Hepatocyte (in vitro differentiated cells): ENCODE results near the gene SCIN. TPM values are rescaled to one million over a fixed set of nuclear protein-coding genes. Genes with fewer than 3 reads are reported as not detected.
A peak's percentile ranks its signal among the peaks of the same experiment; 100 is the strongest.

Experiments
- DNase-seq: peaks from one replicate; pipeline ENCODE4 v3.0.0-alpha.2; 2016; ENCODE audit warnings: low spot score
- H2AFZ ChIP-seq: fragments of 200-600 bp; sonication (generic); 2 replicates; pipeline ENCODE4 v1.6.0; 2016; ENCODE audit warnings: antibody characterized with exemption, mild to moderate bottlenecking
- H3K27ac ChIP-seq: fragments of 200-600 bp; sonication (generic); 2 replicates; pipeline ENCODE4 v1.5.1; 2016; ENCODE audit warnings: mild to moderate bottlenecking
- H3K27me3 ChIP-seq: fragments of 200-600 bp; sonication (generic); 2 replicates; pipeline ENCODE4 v1.6.1; 2016
- H3K36me3 ChIP-seq: fragments of 200-600 bp; sonication (generic); replicated peaks from 2 replicates; pipeline ENCODE4 v1.5.1; 2016; ENCODE audit warnings: low read depth; ENCODE audit not compliant: insufficient read depth
- H3K4me1 ChIP-seq: fragments of 200-600 bp; sonication (generic); 2 replicates; pipeline ENCODE4 v1.5.1; 2016; ENCODE audit warnings: mild to moderate bottlenecking, moderate library complexity; ENCODE audit not compliant: insufficient read depth
- H3K4me2 ChIP-seq: fragments of 200-600 bp; sonication (generic); 2 replicates; pipeline ENCODE4 v1.6.0; 2016
- H3K4me3 ChIP-seq: fragments of 200-600 bp; sonication (generic); 2 replicates; pipeline ENCODE4 v1.5.1; 2016; ENCODE audit warnings: mild to moderate bottlenecking
- H3K79me2 ChIP-seq: fragments of 200-600 bp; sonication (generic); 2 replicates; pipeline ENCODE4 v1.6.0; 2017; ENCODE audit warnings: mild to moderate bottlenecking
- H3K9me2 ChIP-seq: fragments of 200-600 bp; sonication (generic); replicated peaks from 2 replicates; pipeline ENCODE4 v1.6.0; 2017; ENCODE audit warnings: mild to moderate bottlenecking; ENCODE audit not compliant: insufficient read depth
- H3K9me3 ChIP-seq: fragments of 200-600 bp; sonication (generic); 2 replicates; pipeline ENCODE4 v1.5.1; 2016; ENCODE audit warnings: low read depth, mild to moderate bottlenecking
- H4K20me1 ChIP-seq: fragments of 200-600 bp; sonication (generic); 2 replicates; pipeline ENCODE4 v1.6.0; 2016; ENCODE audit warnings: mild to moderate bottlenecking; ENCODE audit not compliant: insufficient read depth, poor library complexity, severe bottlenecking
- CTCF ChIP-seq: fragments of 200-600 bp; sonication (generic); IDR thresholded peaks from 2 replicates; pipeline ENCODE4 v1.5.1; 2016; ENCODE audit warnings: antibody characterized with exemption, mild to moderate bottlenecking; ENCODE audit not compliant: poor library complexity
- EZH2 ChIP-seq: fragments of 200-600 bp; sonication (generic); IDR thresholded peaks from 2 replicates; pipeline ENCODE4 v1.6.1; 2016; ENCODE audit warnings: antibody characterized with exemption, mild to moderate bottlenecking, borderline replicate concordance
- EZH2phosphoT487 ChIP-seq: fragments of 200-600 bp; sonication (generic); IDR thresholded peaks from one replicate; pipeline ENCODE4 v1.6.1; 2018; ENCODE audit warnings: antibody characterized with exemption, mild to moderate bottlenecking, low read depth, moderate library complexity; ENCODE audit not compliant: unreplicated experiment, severe bottlenecking
- WGBS: methylation state at CpG from one replicate; pipeline ENCODE4 v1.1.6; 2016; ENCODE audit warnings: low lambda C conversion rate; ENCODE audit errors: missing lambda C conversion rate; 5-methylcytosine and 5-hydroxymethylcytosine counted together
- polyA plus RNA-seq: library from polyadenylated mRNA; unstranded; fragments of >200 nt; fragmentation: Nextera tagmentation; extraction: Ambion mirVana; gene quantifications from 2 replicates; pipeline ENCODE4 v1.2.1, GENCODE V29; 2016
- total RNA-seq: library from RNA; depleted of rRNA; stranded (reverse); fragments of >200 nt; gene quantifications from 2 replicates; pipeline ENCODE4 v1.2.3, GENCODE V29; 2014

SCIN gene
- total and polyA plus RNA-seq, 2 experiments from 2014 or later: 6.3 to 6.7 TPM

- H3K4me2 ChIP-seq: no peak overlapping the region
- WGBS: 72% methylated on average over 1 of the region's 1 CpG
- H3K79me2 ChIP-seq: peaks cover 54% of the 10 kb centered on the region
- H3K4me3 ChIP-seq: no peak overlapping the region
- no peak for DNase-seq
- H3K27me3 ChIP-seq: no peaks in the 10 kb centered on the region
- no peaks in the 10 kb centered on the region for H3K4me1 ChIP-seq
- H3K36me3 ChIP-seq: no peaks in the 10 kb centered on the region
- H3K9me3 ChIP-seq: no peaks in the 10 kb centered on the region
- TF ChIP-seq CTCF: no peak
- no peak for TF ChIP-seq EZH2phosphoT487
- no peak for TF ChIP-seq EZH2
- no peak overlapping the region for H2AFZ ChIP-seq
- H3K27ac ChIP-seq: no peak overlapping the region
- H3K9me2 ChIP-seq: no peaks in the 10 kb centered on the region
- peaks cover 12% of the 10 kb centered on the region for H4K20me1 ChIP-seq
Observed at GRCh38 chr7:12694817-12695216, 124.3 kb downstream of the SCIN start.

- Histone ChIP-seq H3K4me3 (no peak overlapping the region), H3K9me3 (no peaks in the 10 kb centered on the region), H3K27ac (peak overlapping the region; percentile 16), H4K20me1 (peaks cover 6% of the 10 kb centered on the region), H3K36me3 (no peaks in the 10 kb centered on the region), H3K4me2 (no peak overlapping the region), H3K79me2 (peaks cover 43% of the 10 kb centered on the region), H2AFZ (no peak overlapping the region), H3K9me2 (no peaks in the 10 kb centered on the region), H3K4me1 (no peaks in the 10 kb centered on the region), H3K27me3 (no peaks in the 10 kb centered on the region)
- WGBS: 86% methylated on average over 1 of the region's 1 CpG
- DNase-seq: no peak
- TF ChIP-seq EZH2phosphoT487 (no peak), CTCF (no peak), EZH2 (no peak)
Observed at GRCh38 chr7:12695965-12696364, 125.4 kb downstream of the SCIN start.

- no peak overlapping the region for H3K27ac ChIP-seq
- H3K27me3 ChIP-seq: no peaks in the 10 kb centered on the region
- peaks cover 11% of the 10 kb centered on the region for H3K79me2 ChIP-seq
- 95% methylated on average over 10 of the region's 10 CpGs for WGBS
- no peaks in the 10 kb centered on the region for H3K9me2 ChIP-seq
- no peaks in the 10 kb centered on the region for H3K36me3 ChIP-seq
- H3K4me1 ChIP-seq: no peaks in the 10 kb centered on the region
- peaks cover 2% of the 10 kb centered on the region for H4K20me1 ChIP-seq
- no peak for DNase-seq
- H3K4me2 ChIP-seq: no peak overlapping the region
- TF ChIP-seq EZH2phosphoT487 (no peak), CTCF (no peak), EZH2 (no peak)
- H3K9me3 ChIP-seq: no peaks in the 10 kb centered on the region
- H2AFZ ChIP-seq: no peak overlapping the region
- H3K4me3 ChIP-seq: no peak overlapping the region
Observed at GRCh38 chr7:12699299-12699698, 128.8 kb downstream of the SCIN start.

GRCh38 chr7:12701433-12701832 lies 130.9 kb downstream of the SCIN start:
- Histone ChIP-seq H3K4me1 (no peaks in the 10 kb centered on the region), H2AFZ (no peak overlapping the region), H3K36me3 (no peaks in the 10 kb centered on the region), H3K79me2 (peaks cover 4% of the 10 kb centered on the region), H3K4me2 (no peak overlapping the region), H3K9me2 (no peaks in the 10 kb centered on the region), H3K27ac (no peak overlapping the region), H3K9me3 (no peaks in the 10 kb centered on the region), H3K4me3 (no peak overlapping the region), H3K27me3 (no peaks in the 10 kb centered on the region), H4K20me1 (no peaks in the 10 kb centered on the region)
- 95% methylated on average over 2 of the region's 2 CpGs for WGBS
- TF ChIP-seq CTCF: no peak
- TF ChIP-seq EZH2phosphoT487: no peak
- no peak for TF ChIP-seq EZH2
- no peak for DNase-seq
